ENCODE results near the gene SPATA21.

- TF ChIP-seq EZH2 (IDR thresholded peaks at IDR 0.05; ENCODE audit: insufficient read depth, low read length) (no peak), CTCF (IDR thresholded peaks at IDR 0.05; ENCODE audit: insufficient read depth, low read depth, low read length) (no peak)
Observed at GRCh38 chr1:16392740-16393569, 44.3 kb downstream of the SPATA21 start.
